K562 (cell line): Measurements from ENCODE around the gene MAP1LC3B. TPM values are rescaled to one million over a fixed set of nuclear protein-coding genes. Genes with fewer than 3 reads are reported as not detected.

ENCODE experiments used
- BHLHE40 ChIP-seq: IDR thresholded peaks from 2 replicates; pipeline ENCODE4 v1.6.1; 2011; ENCODE audit warnings: low read length, improper control_type of control experiment
- CBX2 ChIP-seq: fragments of 200-600 bp; sonication (generic); IDR thresholded peaks from one replicate; pipeline ENCODE4 v1.6.1; 2012; ENCODE audit warnings: mild to moderate bottlenecking, low read length, inconsistent platforms; ENCODE audit not compliant: insufficient read depth, poor library complexity, severe bottlenecking
- MAZ ChIP-seq, 2 experiments: fragments of 450-650 bp in 1 of 2; sonication (generic) in 1 of 2; formaldehyde crosslinking; IDR thresholded peaks in 1 of 2; conservative IDR thresholded peaks in 1 of 2; 2 replicates each; pipeline versions ENCODE4 v1.4.0 to v1.5.0; 2020; ENCODE audit warnings: mild to moderate bottlenecking in 1 of 2, missing genetic modification reagents in 1 of 2
- MCM2 ChIP-seq: fragments of 450-650 bp; IDR thresholded peaks from 2 replicates; pipeline ENCODE4 v1.6.1; 2017; ENCODE audit warnings: low read depth, mild to moderate bottlenecking
- MED1 ChIP-seq: sonication (generic); formaldehyde crosslinking; IDR thresholded peaks from 2 replicates; pipeline ENCODE4 v1.8.1; 2023; ENCODE audit warnings: missing genetic modification reagents, borderline replicate concordance
- NCOA4 ChIP-seq: fragments of 450-650 bp; IDR thresholded peaks from 2 replicates; pipeline ENCODE4 v1.6.1; 2018; ENCODE audit warnings: mild to moderate bottlenecking; ENCODE audit not compliant: partially characterized antibody
- NFIX ChIP-seq: fragments of 250-450 bp; sonication (Bioruptor Pico); IDR thresholded peaks from 2 replicates; pipeline ENCODE4 v1.4.0; 2020; ENCODE audit warnings: low read depth, mild to moderate bottlenecking, moderate library complexity
- RERE ChIP-seq: sonication (generic); formaldehyde crosslinking; IDR thresholded peaks from 2 replicates; pipeline ENCODE4 v1.8.0; 2023; ENCODE audit warnings: missing genetic modification reagents, mild to moderate bottlenecking, borderline replicate concordance
- SRSF9 ChIP-seq: fragments of 200-400 bp; formaldehyde crosslinking; IDR thresholded peaks from 2 replicates; pipeline ENCODE4 v1.6.1; 2017; ENCODE audit warnings: low read depth, low read length, borderline replicate concordance
- ZNF197 ChIP-seq: fragments of 200-800 bp; sonication (Bioruptor generic); IDR thresholded peaks from 2 replicates; pipeline ENCODE4 v1.6.1; 2016; ENCODE audit warnings: low read depth, missing genetic modification characterization, missing compliant biosample characterization
- ZNF263 ChIP-seq: sonication (generic); formaldehyde crosslinking; IDR thresholded peaks from 2 replicates; pipeline ENCODE4 v1.8.0; 2022; ENCODE audit warnings: mild to moderate bottlenecking, missing genetic modification reagents, borderline replicate concordance
- ZNF384 ChIP-seq: IDR thresholded peaks from 2 replicates; pipeline ENCODE4 v1.6.1; 2012; ENCODE audit warnings: low read depth, low read length, improper control_type of control experiment
- ZNF717 ChIP-seq: fragments of 250-450 bp; sonication (Bioruptor Pico); IDR thresholded peaks from 2 replicates; pipeline ENCODE4 v1.5.0; 2021
- ZSCAN29 ChIP-seq: fragments of 450-650 bp; IDR thresholded peaks from 2 replicates; pipeline ENCODE4 v1.6.1; 2017
- polyA plus RNA-seq, 8 experiments: library from polyadenylated mRNA; depleted of rRNA in 4 of 8; stranded (reverse) in 5 of 8; unstranded in 3 of 8; fragments of >200 nt; fragmentation: Nextera tagmentation in 2 of 8; fragmentation: Illumina TruSeq in 1 of 8; extraction: Ambion mirVana in 2 of 8; extraction: Trizol in 1 of 8; gene quantifications; 2 replicates each; pipeline versions ENCODE4 v1.2.1 to v1.2.3, GENCODE V29; 2011 to 2014; ENCODE audit warnings: inconsistent platforms in 1 of 8, missing spikeins in 1 of 8
- total RNA-seq, 7 experiments: library from RNA; depleted of rRNA in 6 of 7; stranded (reverse); fragments of >200 nt in 6 of 7; fragmentation: Illumina TruSeq in 2 of 7; extraction: Trizol in 2 of 7; gene quantifications; 2 replicates each; pipeline versions ENCODE4 v1.2.1 to v1.2.3, GENCODE V29; 2011 to 2021; ENCODE audit warnings: low replicate concordance in 1 of 7
- TF ChIP-seq, protein P1 (sequence below): sonication (generic); formaldehyde crosslinking; IDR thresholded peaks from 2 replicates; pipeline ENCODE4 v1.8.0; 2022; ENCODE audit warnings: missing genetic modification reagents, mild to moderate bottlenecking, borderline replicate concordance
- TF ChIP-seq, protein P2 (sequence below): fragments of 450-650 bp; IDR thresholded peaks from 2 replicates; pipeline ENCODE4 v1.6.1; 2018; ENCODE audit warnings: mild to moderate bottlenecking, low read depth; ENCODE audit not compliant: partially characterized antibody
- TF ChIP-seq, protein P3 (sequence below): fragments of 250-450 bp; sonication (Bioruptor Pico); IDR thresholded peaks from 2 replicates; pipeline ENCODE4 v1.8.0; 2022; ENCODE audit warnings: inconsistent platforms

Gene MAP1LC3B
- total and polyA plus RNA-seq, 9 of the 15 experiments (the other 6 are each of a cell fraction or from before 2014, with no cell fraction given), result 16.0 to 81.5 (median 36.7) TPM

DNA sequence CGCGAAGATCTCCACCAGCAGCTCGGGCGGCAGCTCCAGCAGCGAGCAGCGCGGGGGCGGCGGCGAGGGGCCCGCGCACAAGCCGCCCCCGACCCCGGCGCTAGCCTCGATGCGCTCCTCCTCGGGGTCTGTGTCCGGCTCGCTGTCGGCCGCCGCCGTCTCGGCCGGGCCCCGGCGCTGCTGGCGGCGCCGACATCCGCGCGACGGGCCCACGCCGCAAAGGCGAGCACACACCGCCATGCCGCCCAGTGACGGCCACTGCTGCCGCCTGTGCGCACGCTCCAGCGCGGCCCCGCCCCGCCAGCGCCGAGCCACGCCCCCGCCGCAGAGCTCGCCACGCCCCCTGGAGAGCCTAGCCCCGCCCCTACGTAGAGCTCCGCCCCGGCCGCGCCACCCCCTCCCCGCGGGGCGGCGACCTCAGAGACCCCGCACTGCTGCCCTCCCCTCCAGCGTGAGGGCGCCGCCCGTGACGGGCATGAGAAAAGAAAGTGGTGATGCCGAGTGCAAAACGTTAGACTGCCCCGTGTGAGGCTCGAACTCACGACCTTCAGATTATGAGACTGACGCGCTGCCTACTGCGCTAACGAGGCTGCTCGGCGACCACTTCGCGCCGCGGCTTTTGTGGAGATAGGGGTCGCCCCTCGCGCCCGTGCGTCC, 8.5 kb upstream of the MAP1LC3B start, which contains the start of gene FBXO31 (continued):
- TF ChIP-seq RERE (CRISPR knock-in tag) (no peak), ZNF263 (CRISPR knock-in tag) (no peak; the same call in 1 of the 2 replicates), NFIX (no peak), ZNF197 (CRISPR knock-in tag) (no peak), ZNF717 (no peak), SRSF9 (no peak), ZSCAN29 (no peak), ZNF384 (no peak), CBX2 (no peak), NCOA4 (no peak), BHLHE40 (peak; percentile 81), MAZ (CRISPR knock-in tag; conservative IDR thresholded peaks at IDR 0.05 in 1 of 2, IDR thresholded peaks at IDR 0.05 in 1 of 2) (peak; percentile 91 to 94), MED1 (CRISPR knock-in tag) (no peak), MCM2 (no peak)
- TF ChIP-seq, protein P1, sequence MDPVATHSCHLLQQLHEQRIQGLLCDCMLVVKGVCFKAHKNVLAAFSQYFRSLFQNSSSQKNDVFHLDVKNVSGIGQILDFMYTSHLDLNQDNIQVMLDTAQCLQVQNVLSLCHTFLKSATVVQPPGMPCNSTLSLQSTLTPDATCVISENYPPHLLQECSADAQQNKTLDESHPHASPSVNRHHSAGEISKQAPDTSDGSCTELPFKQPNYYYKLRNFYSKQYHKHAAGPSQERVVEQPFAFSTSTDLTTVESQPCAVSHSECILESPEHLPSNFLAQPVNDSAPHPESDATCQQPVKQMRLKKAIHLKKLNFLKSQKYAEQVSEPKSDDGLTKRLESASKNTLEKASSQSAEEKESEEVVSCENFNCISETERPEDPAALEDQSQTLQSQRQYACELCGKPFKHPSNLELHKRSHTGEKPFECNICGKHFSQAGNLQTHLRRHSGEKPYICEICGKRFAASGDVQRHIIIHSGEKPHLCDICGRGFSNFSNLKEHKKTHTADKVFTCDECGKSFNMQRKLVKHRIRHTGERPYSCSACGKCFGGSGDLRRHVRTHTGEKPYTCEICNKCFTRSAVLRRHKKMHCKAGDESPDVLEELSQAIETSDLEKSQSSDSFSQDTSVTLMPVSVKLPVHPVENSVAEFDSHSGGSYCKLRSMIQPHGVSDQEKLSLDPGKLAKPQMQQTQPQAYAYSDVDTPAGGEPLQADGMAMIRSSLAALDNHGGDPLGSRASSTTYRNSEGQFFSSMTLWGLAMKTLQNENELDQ, result no peak
- TF ChIP-seq, protein P2, sequence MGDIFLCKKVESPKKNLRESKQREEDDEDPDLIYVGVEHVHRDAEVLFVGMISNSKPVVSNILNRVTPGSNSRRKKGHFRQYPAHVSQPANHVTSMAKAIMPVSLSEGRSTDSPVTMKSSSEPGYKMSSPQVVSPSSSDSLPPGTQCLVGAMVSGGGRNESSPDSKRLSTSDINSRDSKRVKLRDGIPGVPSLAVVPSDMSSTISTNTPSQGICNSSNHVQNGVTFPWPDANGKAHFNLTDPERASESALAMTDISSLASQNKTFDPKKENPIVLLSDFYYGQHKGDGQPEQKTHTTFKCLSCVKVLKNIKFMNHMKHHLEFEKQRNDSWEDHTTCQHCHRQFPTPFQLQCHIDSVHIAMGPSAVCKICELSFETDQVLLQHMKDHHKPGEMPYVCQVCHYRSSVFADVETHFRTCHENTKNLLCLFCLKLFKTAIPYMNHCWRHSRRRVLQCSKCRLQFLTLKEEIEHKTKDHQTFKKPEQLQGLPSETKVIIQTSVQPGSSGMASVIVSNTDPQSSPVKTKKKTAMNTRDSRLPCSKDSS, result no peak
- TF ChIP-seq, protein P3, sequence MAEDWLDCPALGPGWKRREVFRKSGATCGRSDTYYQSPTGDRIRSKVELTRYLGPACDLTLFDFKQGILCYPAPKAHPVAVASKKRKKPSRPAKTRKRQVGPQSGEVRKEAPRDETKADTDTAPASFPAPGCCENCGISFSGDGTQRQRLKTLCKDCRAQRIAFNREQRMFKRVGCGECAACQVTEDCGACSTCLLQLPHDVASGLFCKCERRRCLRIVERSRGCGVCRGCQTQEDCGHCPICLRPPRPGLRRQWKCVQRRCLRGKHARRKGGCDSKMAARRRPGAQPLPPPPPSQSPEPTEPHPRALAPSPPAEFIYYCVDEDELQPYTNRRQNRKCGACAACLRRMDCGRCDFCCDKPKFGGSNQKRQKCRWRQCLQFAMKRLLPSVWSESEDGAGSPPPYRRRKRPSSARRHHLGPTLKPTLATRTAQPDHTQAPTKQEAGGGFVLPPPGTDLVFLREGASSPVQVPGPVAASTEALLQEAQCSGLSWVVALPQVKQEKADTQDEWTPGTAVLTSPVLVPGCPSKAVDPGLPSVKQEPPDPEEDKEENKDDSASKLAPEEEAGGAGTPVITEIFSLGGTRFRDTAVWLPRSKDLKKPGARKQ (CRISPR knock-in tag), result no peak
